ENCODE data around the gene PRUNE2. TPM values are rescaled to one million over a fixed set of nuclear protein-coding genes. Genes with fewer than 3 reads are reported as not detected.

PRUNE2 gene
- total and polyA plus RNA-seq, 2 of the 8 experiments (the other 6 are each of a cell fraction or from before 2014, with no cell fraction given): 5.5 to 13.3 TPM

DNA sequence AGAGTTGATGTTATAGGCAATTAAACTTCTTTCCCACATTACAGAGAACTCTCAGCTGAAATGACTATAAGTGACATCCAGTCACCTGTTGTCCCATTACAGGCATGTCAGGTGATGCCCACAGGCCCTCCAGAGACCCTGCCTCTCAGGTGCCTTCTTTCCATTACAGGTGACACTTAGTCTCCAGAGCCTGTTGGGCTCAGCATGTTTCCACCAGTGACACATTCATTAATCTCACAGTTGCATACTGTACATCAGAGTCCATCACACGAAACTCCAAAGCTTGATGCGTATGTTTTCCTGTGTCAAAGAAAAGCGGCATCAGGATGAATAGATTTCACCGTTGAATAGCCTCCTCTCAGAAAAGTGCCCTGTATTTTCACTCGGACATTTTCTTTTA is 14.6 kb downstream of the PRUNE2 start:
- Histone ChIP-seq H2BK20ac (ENCODE audit: low read length) (no peak overlapping the region), H3K79me2 (ENCODE audit: control insufficient read depth in 1 of 2, insufficient read depth in 2 of 2, low read length in 2 of 2) (no peaks in the 10 kb centered on the region), H3K18ac (ENCODE audit: extremely low read depth, low read length) (no peak overlapping the region), H2AFZ (ENCODE audit: low read length) (no peak overlapping the region), H4K5ac (ENCODE audit: insufficient read length, low read depth, low read length) (no peak overlapping the region), H2BK15ac (ENCODE audit: low read length) (no peak overlapping the region), H3K4ac (replicated peaks; ENCODE audit: insufficient read length, low read depth, low read length) (no peak overlapping the region), H2BK120ac (replicated peaks; ENCODE audit: low read depth, low read length) (no peak overlapping the region), H3K9ac (replicated peaks in 1 of 4; ENCODE audit: extremely low read depth in 1 of 4, low read depth in 3 of 4, low read length in 3 of 4) (no peak overlapping the region), H3K27ac (ENCODE audit: low read depth, low read length) (no peak overlapping the region), H3K4me2 (ENCODE audit: insufficient read depth in 1 of 2, low read depth in 2 of 2, low read length in 2 of 2) (no peak overlapping the region), H3K4me1 (replicated peaks in 1 of 4; ENCODE audit: control insufficient read depth in 3 of 4, insufficient read depth in 4 of 4, low read length in 3 of 4) (peaks cover 0 to 9% (median 3%) of the 10 kb centered on the region in 4 experiments; a peak in 4 of 7 replicates), H3K23ac (ENCODE audit: insufficient read length) (no peak overlapping the region), H3K14ac (ENCODE audit: insufficient read length) (no peak overlapping the region), H3K79me1 (ENCODE audit: low read depth, low read length) (no peaks in the 10 kb centered on the region), H4K20me1 (replicated peaks in 1 of 2; ENCODE audit: control insufficient read depth in 1 of 2, insufficient read depth in 2 of 2, low read length in 2 of 2) (no peaks in the 10 kb centered on the region), H4K8ac (ENCODE audit: extremely low read depth, insufficient read depth, low read length) (no peak overlapping the region), H2BK12ac (ENCODE audit: low read depth, low read length) (no peak overlapping the region), H3K27me3 (replicated peaks in 1 of 4; ENCODE audit: control insufficient read depth in 3 of 4, extremely low read depth in 1 of 4, insufficient read depth in 3 of 4, low read length in 3 of 4) (no peaks in the 10 kb centered on the region), H3K9me3 (ENCODE audit: insufficient read depth in 2 of 2, low read depth in 1 of 2, low read length in 1 of 2) (no peaks in the 10 kb centered on the region), H2AK5ac (ENCODE audit: low read depth, low read length) (no peak overlapping the region), H4K91ac (replicated peaks; ENCODE audit: insufficient read length, low read length) (no peak overlapping the region), H3K23me2 (ENCODE audit: low read depth, low read length) (no peaks in the 10 kb centered on the region), H3K36me3 (ENCODE audit: control insufficient read depth in 2 of 4, insufficient read depth in 4 of 4, low read length in 3 of 4) (no peaks in the 10 kb centered on the region), H2BK5ac (ENCODE audit: low read depth, low read length) (no peak overlapping the region), H3K56ac (replicated peaks; ENCODE audit: insufficient read length, low read depth, low read length) (no peak overlapping the region), H3K4me3 (ENCODE audit: extremely low read depth in 1 of 4, insufficient read depth in 2 of 4, low read depth in 3 of 4, low read length in 4 of 4) (no peak overlapping the region)
- WGBS, 2 experiments (ENCODE audit: extremely low coverage in 1 of 2, insufficient coverage in 1 of 2, insufficient read length in 1 of 2, insufficient replicate concordance in 2 of 2, low coverage in 1 of 2, low lambda C conversion rate in 2 of 2, missing lambda C conversion rate in 1 of 2): 93% methylated on average over 5 of the region's 5 CpGs; no CpG with 5 or more reads in 1 of the 2 experiments
- DNase-seq (ENCODE audit: low read depth in 1 of 2, low spot score in 2 of 2) (no peak), FAIRE-seq (no peak)
- no peak for TF ChIP-seq SUZ12 (IDR thresholded peaks at IDR 0.05; ENCODE audit: low read length)
- no peak for TF ChIP-seq SIN3A (conservative IDR thresholded peaks at IDR 0.05 in 1 of 2, IDR thresholded peaks at IDR 0.05 in 1 of 2; ENCODE audit: low read depth in 1 of 2, low read length in 2 of 2)
- TF ChIP-seq CHD1 (IDR thresholded peaks at IDR 0.05; ENCODE audit: low read depth, low read length): no peak
- TF ChIP-seq CBX5 (IDR thresholded peaks at IDR 0.05; ENCODE audit: low read depth, low read length): no peak
- no peak for TF ChIP-seq JUN (IDR thresholded peaks at IDR 0.05; ENCODE audit: low read depth, low read length)
- no peak for TF ChIP-seq PHF8 (conservative IDR thresholded peaks at IDR 0.05; ENCODE audit: low read depth, low read length)
- no peak for TF ChIP-seq BCL11A (IDR thresholded peaks at IDR 0.05; ENCODE audit: low read depth in 2 of 2, low read length in 2 of 2)
- TF ChIP-seq CHD2 (IDR thresholded peaks at IDR 0.05; ENCODE audit: low read length): no peak
- TF ChIP-seq FOSL1 (IDR thresholded peaks at IDR 0.05; ENCODE audit: insufficient read depth, low read depth, low read length): no peak
- ChIA-PET POLR2A (ENCODE audit: partially characterized antibody) (interaction anchor here (1.0 kb wide), 1 partner anchor 14 kb away, joined by 3 read pairs; no protein-coding TSS in a partner anchor), CTCF (ENCODE audit: partially characterized antibody) (no interaction called here)

Data from H1 (cell line).